H1 (cell line): Measurements from ENCODE around the gene KRTAP4-7. TPM values are rescaled to one million over a fixed set of nuclear protein-coding genes. Genes with fewer than 3 reads are reported as not detected.

ENCODE experiments used
- CTCF ChIA-PET: fragments of 300-600 bp; sonication (Branson Sonifier 250); formaldehyde crosslinking; loops from one replicate; lab custom pipeline; 2021; ENCODE audit not compliant: partially characterized antibody; lab: Charles Lee
- POLR2A ChIA-PET: fragments of 300-600 bp; sonication (Branson Sonifier 250); formaldehyde crosslinking; loops from one replicate; lab custom pipeline; 2021; ENCODE audit warnings: inconsistent platforms; ENCODE audit not compliant: partially characterized antibody; lab: Charles Lee
- DNase-seq, 2 experiments: peaks; one replicate each; pipeline versions ENCODE4 v3.0.0 to v3.0.0-alpha.2; 2010 to 2022; ENCODE audit warnings: low spot score in 2 of 2, low read depth in 1 of 2, mixed read lengths in 1 of 2
- FAIRE-seq: peaks from 2 replicates; lab custom pipeline; 2011; peaks lifted over from hg19 to GRCh38; lab: Jason Lieb, UNC
- H2AFZ ChIP-seq: 2 replicates; pipeline ENCODE4 v1.8.1; 2012; ENCODE audit warnings: low read length, inconsistent platforms
- H2AK5ac ChIP-seq: 2 replicates; pipeline ENCODE4 v1.6.1; 2013; ENCODE audit warnings: low read depth, low read length
- H2BK120ac ChIP-seq: replicated peaks from 2 replicates; pipeline ENCODE3; 2013; ENCODE audit warnings: low read depth, low read length, inconsistent platforms
- H2BK12ac ChIP-seq: 2 replicates; pipeline ENCODE4 v1.6.1; 2013; ENCODE audit warnings: low read depth, low read length
- H2BK15ac ChIP-seq: 2 replicates; pipeline ENCODE4 v1.6.1; 2013; ENCODE audit warnings: low read length
- H2BK20ac ChIP-seq: 2 replicates; pipeline ENCODE4 v1.6.1; 2013; ENCODE audit warnings: low read length
- H2BK5ac ChIP-seq: 2 replicates; pipeline ENCODE4 v1.6.1; 2013; ENCODE audit warnings: low read depth, low read length
- H3K14ac ChIP-seq: 2 replicates; pipeline ENCODE4 v1.6.1; 2013; ENCODE audit warnings: inconsistent platforms; ENCODE audit not compliant: insufficient read length
- H3K18ac ChIP-seq: 2 replicates; pipeline ENCODE4 v1.6.1; 2013; ENCODE audit warnings: low read length; ENCODE audit errors: extremely low read depth
- H3K23ac ChIP-seq: 2 replicates; pipeline ENCODE4 v1.6.1; 2013; ENCODE audit warnings: inconsistent platforms; ENCODE audit not compliant: insufficient read length
- H3K23me2 ChIP-seq: 2 replicates; pipeline ENCODE4 v1.6.1; 2013; ENCODE audit warnings: low read depth, low read length
- H3K27ac ChIP-seq: 2 replicates; pipeline ENCODE4 v1.6.1; 2011; ENCODE audit warnings: low read depth, low read length, inconsistent platforms
- H3K27me3 ChIP-seq, 4 experiments: replicated peaks in 1 of 4; 1 replicate in 1 of 4; 2 replicates in 3 of 4; pipeline versions ENCODE4 v1.6.1 to v1.8.1; 2011 to 2013; ENCODE audit warnings: low read length in 3 of 4, mild to moderate bottlenecking in 3 of 4, inconsistent platforms in 2 of 4, mixed read lengths in 2 of 4, moderate library complexity in 1 of 4; ENCODE audit not compliant: control insufficient read depth in 3 of 4, insufficient read depth in 3 of 4; ENCODE audit errors: extremely low read depth in 1 of 4
- H3K36me3 ChIP-seq, 4 experiments: 2 replicates each; pipeline versions ENCODE4 v1.6.1 to v1.8.1; 2011 to 2013; ENCODE audit warnings: mild to moderate bottlenecking in 4 of 4, low read length in 3 of 4, moderate library complexity in 2 of 4, control low read depth in 1 of 4, inconsistent platforms in 1 of 4; ENCODE audit not compliant: insufficient read depth in 4 of 4, control insufficient read depth in 2 of 4
- H3K4ac ChIP-seq: replicated peaks from 2 replicates; pipeline ENCODE3; 2013; ENCODE audit warnings: low read length, low read depth, mixed read lengths, inconsistent platforms; ENCODE audit not compliant: insufficient read length
- H3K4me1 ChIP-seq, 4 experiments: replicated peaks in 1 of 4; 1 replicate in 1 of 4; 2 replicates in 3 of 4; pipeline versions ENCODE4 v1.6.1 to v1.8.1; 2011 to 2013; ENCODE audit warnings: low read length in 3 of 4, inconsistent platforms in 2 of 4, mixed read lengths in 1 of 4; ENCODE audit not compliant: insufficient read depth in 4 of 4, control insufficient read depth in 3 of 4
- H3K4me2 ChIP-seq, 2 experiments: 2 replicates each; pipeline versions ENCODE4 v1.6.1 to v1.8.1; 2011 to 2013; ENCODE audit warnings: low read depth in 2 of 2, low read length in 2 of 2, control low read depth in 1 of 2, inconsistent platforms in 1 of 2, mild to moderate bottlenecking in 1 of 2; ENCODE audit not compliant: insufficient read depth in 1 of 2
- H3K4me3 ChIP-seq, 4 experiments: fragments of 200-600, 300-600 bp in 1 of 4; sonication (generic), shearing (Covaris generic), sonication (Bioruptor Twin) in 1 of 4; 2 replicates each; pipeline versions ENCODE4 v1.5.1 to v1.8.1; 2011 to 2016; ENCODE audit warnings: low read length in 4 of 4, low read depth in 3 of 4, control low read depth in 2 of 4, inconsistent platforms in 2 of 4, mild to moderate bottlenecking in 2 of 4, mixed read lengths in 1 of 4, moderate library complexity in 1 of 4; ENCODE audit not compliant: insufficient read depth in 2 of 4; ENCODE audit errors: extremely low read depth in 1 of 4
- H3K56ac ChIP-seq: replicated peaks from 2 replicates; pipeline ENCODE3; 2013; ENCODE audit warnings: low read depth, mild to moderate bottlenecking, mixed read lengths, low read length, inconsistent platforms; ENCODE audit not compliant: insufficient read length
- H3K79me1 ChIP-seq: 2 replicates; pipeline ENCODE4 v1.6.1; 2013; ENCODE audit warnings: low read depth, low read length, control low read depth
- H3K79me2 ChIP-seq, 2 experiments: 2 replicates each; pipeline versions ENCODE4 v1.6.1 to v1.8.1; 2012 to 2013; ENCODE audit warnings: low read length in 2 of 2, mild to moderate bottlenecking in 2 of 2, inconsistent platforms in 1 of 2; ENCODE audit not compliant: insufficient read depth in 2 of 2, control insufficient read depth in 1 of 2
- H3K9ac ChIP-seq, 4 experiments: replicated peaks in 1 of 4; 1 replicate in 1 of 4; 2 replicates in 3 of 4; pipeline versions ENCODE4 v1.6.1 to v1.8.1; 2011 to 2013; ENCODE audit warnings: low read depth in 3 of 4, low read length in 3 of 4, control low read depth in 2 of 4, mild to moderate bottlenecking in 2 of 4, moderate library complexity in 2 of 4, inconsistent platforms in 1 of 4; ENCODE audit errors: extremely low read depth in 1 of 4
- H3K9me3 ChIP-seq, 2 experiments: 2 replicates each; pipeline versions ENCODE4 v1.6.1 to v1.8.1; 2012 to 2013; ENCODE audit warnings: mild to moderate bottlenecking in 2 of 2, moderate library complexity in 2 of 2, control low read depth in 1 of 2, inconsistent platforms in 1 of 2, low read depth in 1 of 2, low read length in 1 of 2, mixed read lengths in 1 of 2; ENCODE audit not compliant: insufficient read depth in 2 of 2
- H4K20me1 ChIP-seq, 2 experiments: replicated peaks in 1 of 2; 2 replicates each; pipeline versions ENCODE3 to v1.8.1; 2011 to 2013; ENCODE audit warnings: inconsistent platforms in 2 of 2, low read length in 2 of 2, mild to moderate bottlenecking in 1 of 2; ENCODE audit not compliant: insufficient read depth in 2 of 2, control insufficient read depth in 1 of 2
- H4K5ac ChIP-seq: 2 replicates; pipeline ENCODE4 v1.6.1; 2013; ENCODE audit warnings: low read length, low read depth, mixed read lengths, inconsistent platforms; ENCODE audit not compliant: insufficient read length
- H4K8ac ChIP-seq: 2 replicates; pipeline ENCODE4 v1.8.0; 2013; ENCODE audit warnings: mild to moderate bottlenecking, moderate library complexity, low read length, inconsistent platforms; ENCODE audit not compliant: insufficient read depth; ENCODE audit errors: extremely low read depth
- H4K91ac ChIP-seq: replicated peaks from 2 replicates; pipeline ENCODE3; 2013; ENCODE audit warnings: low read length, mixed read lengths, inconsistent platforms; ENCODE audit not compliant: insufficient read length
- CREB1 ChIP-seq: IDR thresholded peaks from 2 replicates; pipeline ENCODE4 v1.6.1; 2012; ENCODE audit warnings: inconsistent platforms
- EGR1 ChIP-seq: IDR thresholded peaks from 2 replicates; pipeline ENCODE4 v1.6.1; 2011; ENCODE audit warnings: low read depth, low read length, borderline replicate concordance
- GABPA ChIP-seq: IDR thresholded peaks from 2 replicates; pipeline ENCODE4 v1.6.1; 2011; ENCODE audit warnings: mild to moderate bottlenecking, low read length, moderate library complexity, borderline replicate concordance; ENCODE audit not compliant: insufficient read depth
- KDM1A ChIP-seq: fragments of 200-600, 300-600 bp; sonication (generic); IDR thresholded peaks from 2 replicates; pipeline ENCODE4 v1.7.1; 2016; ENCODE audit warnings: mild to moderate bottlenecking, low read length, borderline replicate concordance
- NANOG ChIP-seq: IDR thresholded peaks from 2 replicates; pipeline ENCODE4 v1.6.1; 2011; ENCODE audit warnings: low read length, low read depth, mild to moderate bottlenecking, inconsistent platforms; ENCODE audit not compliant: insufficient read depth, poor library complexity, severe bottlenecking
- RBBP5 ChIP-seq: IDR thresholded peaks from 2 replicates; pipeline ENCODE4 v1.7.1; 2012; ENCODE audit warnings: low read depth, mild to moderate bottlenecking, inconsistent platforms, low read length, moderate library complexity, borderline replicate concordance
- SIX5 ChIP-seq: IDR thresholded peaks from 2 replicates; pipeline ENCODE4 v1.6.1; 2011; ENCODE audit warnings: mild to moderate bottlenecking, low read depth, low read length
- TAF7 ChIP-seq: optimal IDR thresholded peaks from 2 replicates; pipeline ENCODE3; 2011; ENCODE audit warnings: low read depth, mild to moderate bottlenecking, inconsistent platforms, low read length, moderate library complexity, borderline replicate concordance
- WGBS, 2 experiments: shearing (Covaris generic) in 1 of 2; methylation state at CpG; one replicate each; pipeline versions ENCODE4 v1.1.6 to v1.1.7; 2013 to 2015; ENCODE audit warnings: low lambda C conversion rate in 2 of 2, mixed read lengths in 2 of 2, inconsistent platforms in 1 of 2, low coverage in 1 of 2, missing lambda C conversion rate in 1 of 2; ENCODE audit not compliant: insufficient replicate concordance in 2 of 2, insufficient coverage in 1 of 2, insufficient read length in 1 of 2; ENCODE audit errors: extremely low coverage in 1 of 2, missing lambda C conversion rate in 1 of 2; 5-methylcytosine and 5-hydroxymethylcytosine counted together
- polyA plus RNA-seq, 7 experiments: library from polyadenylated mRNA; depleted of rRNA in 3 of 7; stranded (reverse) in 5 of 7; unstranded in 2 of 7; fragments of >200 nt in 5 of 7; fragments of 200-250 nt in 2 of 7; gene quantifications; 1 replicate in 5 of 7; 2 replicates in 1 of 7; 4 replicates in 1 of 7; pipeline versions ENCODE4 v1.2.1 to v1.2.3, GENCODE V29; 2011 to 2013; ENCODE audit warnings: missing spikeins in 2 of 7, mixed read lengths in 2 of 7
- total RNA-seq: library from RNA; stranded (reverse); fragmentation: NEBNext Ultra II Directional; extraction: Animal tissue kit (Norgen Biotek cat#: 25700); gene quantifications from 2 replicates; pipeline ENCODE4 v1.2.1, GENCODE V29; 2021

Gene KRTAP4-7
- total and polyA plus RNA-seq, 2 of the 8 experiments (the other 6 are each of a cell fraction or from before 2014, with no cell fraction given) = not detected

- ChIA-PET CTCF (no interaction called here), POLR2A (no interaction called here)
- no peaks in the 10 kb centered on the region for H3K79me2 ChIP-seq
- no peak overlapping the region for H3K14ac ChIP-seq
- no peaks in the 10 kb centered on the region for H3K4me1 ChIP-seq
- FAIRE-seq (no peak), DNase-seq (no peak)
- no peak overlapping the region for H3K9ac ChIP-seq
- no peak overlapping the region for H2AFZ ChIP-seq
- no peak overlapping the region for H3K23ac ChIP-seq
- no peak overlapping the region for H2BK120ac ChIP-seq
- no peak overlapping the region for H2AK5ac ChIP-seq
- no peak overlapping the region for H2BK15ac ChIP-seq
- no peak overlapping the region for H2BK12ac ChIP-seq
- 0 out of 4 replicates have a peak, but pooled peaks cover 0 to 4% of the 10 kb centered on the region in 2 experiments for H3K9me3 ChIP-seq
- no peaks in the 10 kb centered on the region for H3K36me3 ChIP-seq
- no peak overlapping the region for H3K4me3 ChIP-seq
- no peak overlapping the region for H3K27ac ChIP-seq
- no peak overlapping the region for H3K18ac ChIP-seq
- H3K27me3 ChIP-seq = no peaks in the 10 kb centered on the region
- H2BK5ac ChIP-seq = no peak overlapping the region
- no peaks in the 10 kb centered on the region for H4K20me1 ChIP-seq
- no peaks in the 10 kb centered on the region for H3K79me1 ChIP-seq
- H4K5ac ChIP-seq = no peak overlapping the region
- no peak overlapping the region for H3K4me2 ChIP-seq
- no peak overlapping the region for H3K4ac ChIP-seq
- H4K8ac ChIP-seq = no peak overlapping the region
- no peak for TF ChIP-seq SIX5
- TF ChIP-seq NANOG = no peak
- no peak for TF ChIP-seq EGR1
- TF ChIP-seq TAF7 = no peak
- no peak for TF ChIP-seq RBBP5
- TF ChIP-seq KDM1A = 0 out of 2 replicates have a peak, but pooled peaks have one; percentile 36
- no peak for TF ChIP-seq GABPA
- no peak for TF ChIP-seq CREB1
- no peaks in the 10 kb centered on the region for H3K23me2 ChIP-seq
- H2BK20ac ChIP-seq = no peak overlapping the region
- H3K56ac ChIP-seq = no peak overlapping the region
- H4K91ac ChIP-seq = no peak overlapping the region
- WGBS, 2 experiments = 85% methylated on average over 1 of the region's 1 CpG; no CpG with 5 or more reads in 1 of the 2 experiments
Observed at GRCh38 chr17:41057547-41057946, 26.4 kb upstream of the KRTAP4-7 start.
